ENCODE results near the gene TBCD.
A peak's percentile ranks its signal among the peaks of the same experiment; 100 is the strongest.

Gene TBCD

GRCh38 chr17:82832881-82833475, 81.1 kb downstream of the TBCD start:
- no peak for DNase-seq (ENCODE audit: low read depth)

GRCh38 chr17:82835122-82835521, 83.3 kb downstream of the TBCD start:
- DNase-seq (ENCODE audit: low read depth) = no peak

GRCh38 chr17:82835766-82836512, 84.1 kb downstream of the TBCD start:
- DNase-seq (ENCODE audit: low read depth) = no peak

- DNase-seq (ENCODE audit: low read depth) = no peak
Observed at GRCh38 chr17:82836823-82837357, 85.0 kb downstream of the TBCD start.

- DNase-seq (ENCODE audit: low read depth) = no peak
Observed at GRCh38 chr17:82837586-82838320, 85.9 kb downstream of the TBCD start.

- DNase-seq (ENCODE audit: low read depth) = no peak
Observed at GRCh38 chr17:82838386-82839063, 86.7 kb downstream of the TBCD start.

- no peak for DNase-seq (ENCODE audit: low read depth)
Observed at GRCh38 chr17:82839617-82840292, 87.9 kb downstream of the TBCD start, which contains the start of gene ZNF750. Gene ZNF750, minus strand, starts transcription at chr17:82840022. Its CDS starts 7,568 bp downstream, at chr17:82832454.

GRCh38 chr17:82840431-82840831, 88.6 kb downstream of the TBCD start:
- no peak for DNase-seq (ENCODE audit: low read depth)

- no peak for DNase-seq (ENCODE audit: low read depth)
Observed at GRCh38 chr17:82841921-82842596, 90.2 kb downstream of the TBCD start.

- DNase-seq (ENCODE audit: low read depth) = no peak
Observed at GRCh38 chr17:82843904-82844680, 92.2 kb downstream of the TBCD start.

- no peak for DNase-seq (ENCODE audit: low read depth)
Observed at GRCh38 chr17:82844796-82845162, 92.9 kb downstream of the TBCD start.

GRCh38 chr17:82845163-82845807, 93.4 kb downstream of the TBCD start:
- no peak for DNase-seq (ENCODE audit: low read depth)

- no peak for DNase-seq (ENCODE audit: low read depth)
Observed at GRCh38 chr17:82846061-82846691, 94.3 kb downstream of the TBCD start.

- DNase-seq (ENCODE audit: low read depth) = peak; percentile 24
Observed at GRCh38 chr17:82848022-82848592, 96.2 kb downstream of the TBCD start.

- no peak for DNase-seq (ENCODE audit: low read depth)
Observed at GRCh38 chr17:82849076-82849945, 97.4 kb downstream of the TBCD start.

- no peak for DNase-seq (ENCODE audit: low read depth)
Observed at GRCh38 chr17:82851381-82851780, 99.5 kb downstream of the TBCD start.

- no peak for DNase-seq (ENCODE audit: low read depth)
Observed at GRCh38 chr17:82854226-82854625, 102.4 kb downstream of the TBCD start.

GRCh38 chr17:82856361-82856760, 104.5 kb downstream of the TBCD start:
- no peak for DNase-seq (ENCODE audit: low read depth)
